ENCODE measurements around the gene POPDC2.

Gene POPDC2

GRCh38 chr3:119647171-119647570, 13.2 kb downstream of the POPDC2 start:
- no peak for TF ChIP-seq CTCF (IDR thresholded peaks at IDR 0.05; ENCODE audit: low read depth, low read length)
- H3K4me3 ChIP-seq (ENCODE audit: low read depth, low read length): no peak overlapping the region

DNA sequence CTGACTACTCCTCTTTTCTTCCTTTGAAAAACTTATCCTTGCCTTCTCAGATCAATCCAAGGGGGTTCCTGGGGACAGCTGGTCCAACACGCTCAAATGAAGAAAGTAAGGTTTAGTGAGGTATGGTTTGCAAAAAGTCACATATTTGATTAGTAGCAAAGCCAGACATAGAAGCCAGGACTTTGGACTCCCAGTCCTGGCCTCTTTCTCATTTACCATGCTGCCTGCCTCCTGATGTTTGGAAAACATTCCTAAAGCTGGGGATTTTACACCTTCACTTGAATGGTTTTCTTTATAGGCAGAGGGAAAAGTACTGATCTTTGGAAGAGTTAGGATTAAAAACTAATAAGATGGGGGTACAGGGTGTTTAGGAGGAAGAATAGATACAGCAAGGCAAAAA, 14.6 kb downstream of the POPDC2 start:
- no peak overlapping the region for H3K4me3 ChIP-seq (ENCODE audit: low read depth, low read length)
- TF ChIP-seq CTCF (IDR thresholded peaks at IDR 0.05; ENCODE audit: low read depth, low read length): no peak

DNA sequence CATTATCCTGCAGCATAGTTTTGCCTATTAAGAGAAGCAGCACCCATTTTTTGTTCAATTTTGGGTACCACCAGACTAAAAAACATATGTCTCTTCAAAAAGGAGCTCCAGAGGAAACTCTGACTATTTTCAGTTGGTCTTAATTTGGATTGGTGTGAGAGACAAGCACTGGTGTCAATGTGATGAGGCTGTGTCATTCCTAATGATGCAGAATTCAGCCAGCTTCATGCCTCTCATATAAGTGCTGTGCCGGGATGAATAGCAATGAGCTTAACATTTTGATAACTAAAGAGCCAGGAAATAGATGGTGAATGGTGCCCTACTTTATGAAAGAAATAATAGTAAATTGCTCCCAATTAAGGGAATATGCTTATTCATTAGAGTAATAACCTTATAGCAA, 15.9 kb downstream of the POPDC2 start:
- TF ChIP-seq CTCF (IDR thresholded peaks at IDR 0.05; ENCODE audit: low read depth, low read length): no peak
- no peak overlapping the region for H3K4me3 ChIP-seq (ENCODE audit: low read depth, low read length)

DNA sequence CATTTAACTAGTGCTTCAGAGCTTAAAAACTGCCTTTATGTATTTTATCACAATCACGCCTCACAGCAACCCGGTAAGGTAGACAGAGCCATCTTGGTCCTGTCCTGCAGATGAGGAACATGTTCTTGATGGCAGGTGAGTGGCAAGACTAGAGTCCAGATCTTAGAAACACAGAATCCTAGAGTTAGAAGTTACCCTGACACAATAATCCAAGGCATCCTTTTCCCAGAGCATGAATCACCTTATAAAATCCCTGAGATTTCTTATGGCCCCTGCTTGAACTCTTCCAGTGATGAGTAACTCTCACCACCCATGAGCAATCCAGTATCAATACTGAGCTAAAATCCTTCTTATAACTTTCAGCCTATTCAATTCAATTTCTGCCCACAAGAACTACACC, 16.9 kb downstream of the POPDC2 start:
- no peak for TF ChIP-seq CTCF (IDR thresholded peaks at IDR 0.05; ENCODE audit: low read depth, low read length)
- H3K4me3 ChIP-seq (ENCODE audit: low read depth, low read length): no peak overlapping the region

DNA sequence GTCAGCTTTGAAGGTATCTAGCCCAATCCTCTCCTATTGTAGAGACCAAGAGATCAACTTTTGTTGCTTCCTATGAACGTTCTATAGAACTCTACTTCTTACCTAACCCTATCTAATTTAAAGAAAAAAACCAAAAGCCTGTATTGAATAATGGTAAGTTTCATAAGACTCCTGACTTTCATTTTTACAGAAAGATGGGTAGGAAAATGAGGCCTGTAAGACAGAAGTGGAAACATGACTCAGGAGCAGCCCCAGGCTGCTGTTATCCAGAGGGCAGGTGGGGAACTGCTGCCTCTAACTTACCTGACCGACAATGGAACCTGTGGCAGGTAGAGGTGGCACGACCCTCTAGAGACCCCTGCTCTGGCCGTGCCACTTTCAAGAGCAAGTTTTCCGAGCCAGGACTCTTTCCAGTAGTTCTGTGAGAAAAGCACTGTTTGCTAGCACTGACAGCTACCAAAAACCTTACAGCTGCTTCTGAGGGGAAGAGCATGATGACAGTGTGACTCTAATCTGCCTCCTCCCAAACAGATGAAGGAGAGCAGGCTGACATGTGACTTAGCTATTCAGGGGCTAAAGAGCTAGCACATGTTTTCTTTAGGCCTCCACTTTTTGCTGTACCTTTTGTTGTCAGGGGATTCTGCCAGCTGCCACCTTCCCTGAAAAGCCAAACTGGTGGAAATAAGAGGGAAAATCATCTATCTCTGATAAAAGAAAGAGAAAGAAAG, 17.5 kb downstream of the POPDC2 start:
- TF ChIP-seq CTCF (IDR thresholded peaks at IDR 0.05; ENCODE audit: low read depth, low read length): no peak
- no peak overlapping the region for H3K4me3 ChIP-seq (ENCODE audit: low read depth, low read length)

DNA sequence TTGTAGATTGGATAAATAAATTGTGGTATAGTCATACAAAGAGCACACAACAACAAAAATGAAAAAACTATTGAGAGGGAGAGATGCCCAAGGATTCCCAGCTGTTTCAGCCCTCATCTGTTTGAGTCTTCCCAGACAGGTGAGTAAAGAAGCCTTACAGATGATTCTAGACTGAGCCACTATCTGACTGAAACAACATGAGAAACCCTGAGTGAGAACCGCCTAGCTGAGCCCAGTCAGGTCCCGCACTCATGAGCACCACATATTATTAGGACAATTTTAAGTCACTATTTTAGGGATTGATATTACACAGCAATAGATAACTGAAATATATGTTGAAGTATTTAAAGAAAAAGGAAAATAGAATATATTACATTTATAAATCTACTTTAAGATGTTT, 19.0 kb downstream of the POPDC2 start:
- no peak for TF ChIP-seq CTCF (IDR thresholded peaks at IDR 0.05; ENCODE audit: low read depth, low read length)
- H3K4me3 ChIP-seq (ENCODE audit: low read depth, low read length): no peak overlapping the region

DNA sequence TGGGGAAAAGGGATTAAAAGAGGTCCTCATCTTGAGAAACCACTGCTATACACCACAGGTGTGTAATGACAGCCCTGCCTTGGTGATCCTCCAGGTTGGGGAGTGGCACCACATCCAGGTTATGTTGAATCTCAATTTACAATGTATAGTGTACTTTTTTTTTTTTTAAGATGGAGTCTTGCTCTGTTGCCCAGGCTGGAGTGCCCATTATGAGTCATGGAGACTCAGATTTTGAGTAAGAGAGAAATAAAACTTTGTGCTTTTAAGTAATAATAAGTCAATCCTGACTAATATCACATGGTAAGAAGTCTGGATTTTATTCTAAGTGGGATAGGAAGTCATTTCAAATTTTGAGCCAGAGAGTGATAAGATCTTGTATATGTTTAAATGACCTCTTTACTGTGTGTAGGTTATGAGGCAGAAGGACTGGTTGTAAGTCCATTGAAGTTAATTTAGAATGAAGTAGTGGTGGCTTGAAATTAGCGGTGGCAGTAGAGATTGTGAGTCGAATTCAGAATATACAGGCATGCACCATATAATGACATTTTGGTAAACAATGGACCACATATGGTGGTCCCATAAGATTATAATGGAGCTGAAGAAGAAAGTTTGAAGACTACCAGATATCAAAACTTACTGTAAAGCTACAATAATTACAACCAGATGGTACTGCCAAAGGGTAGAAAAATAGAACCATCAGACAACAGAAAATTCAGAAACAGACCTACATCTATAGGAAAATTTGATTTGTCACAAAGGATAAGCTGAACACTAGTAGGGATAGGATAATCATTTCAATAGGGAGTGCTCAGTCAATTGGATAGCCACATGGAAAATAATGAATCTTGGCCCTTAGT, 20.7 kb downstream of the POPDC2 start:
- TF ChIP-seq CTCF (IDR thresholded peaks at IDR 0.05; ENCODE audit: low read depth, low read length): no peak
- H3K4me3 ChIP-seq (ENCODE audit: low read depth, low read length): no peak overlapping the region

Measured in WI38 (cell line).